Neural cell (in vitro differentiated cells): ENCODE data around the gene HOXA1. TPM values are rescaled to one million over a fixed set of nuclear protein-coding genes. Genes with fewer than 3 reads are reported as not detected.

Experiments
- H2AFZ ChIP-seq: fragments of 200-600, 300-800 bp; sonication (generic), shearing (Covaris generic); 2 replicates; pipeline ENCODE4 v1.6.0; 2014; ENCODE audit warnings: low read depth, mild to moderate bottlenecking, antibody characterized with exemption, low read length, moderate library complexity
- H3F3A ChIP-seq: fragments of 200-600 bp; shearing (Covaris generic); 2 replicates; pipeline ENCODE4 v1.6.1; 2016; ENCODE audit warnings: mild to moderate bottlenecking, moderate library complexity, mixed read lengths, antibody characterized with exemption, low read length; ENCODE audit not compliant: insufficient read depth, poor library complexity, severe bottlenecking
- H3K27ac ChIP-seq: fragments of 200-600, 300-800 bp; sonication (generic), shearing (Covaris generic); 2 replicates; pipeline ENCODE4 v1.5.1; 2014; ENCODE audit warnings: mild to moderate bottlenecking, low read length, moderate library complexity
- H3K27me3 ChIP-seq: fragments of 300-800, 200-600 bp; sonication (generic), shearing (Covaris generic); 2 replicates; pipeline ENCODE4 v1.6.0; 2014; ENCODE audit warnings: mild to moderate bottlenecking, low read depth, low read length, moderate library complexity; ENCODE audit not compliant: insufficient read depth
- H3K36me3 ChIP-seq: fragments of 300-800, 200-600 bp; sonication (generic), shearing (Covaris generic); 2 replicates; pipeline ENCODE4 v1.5.1; 2014; ENCODE audit warnings: mild to moderate bottlenecking, antibody characterized with exemption, low read length, moderate library complexity; ENCODE audit not compliant: insufficient read depth
- H3K4me2 ChIP-seq: fragments of 300-800, 200-600 bp; sonication (generic), shearing (Covaris generic); 2 replicates; pipeline ENCODE4 v1.6.0; 2014; ENCODE audit warnings: mild to moderate bottlenecking, low read length
- H3K4me3 ChIP-seq: fragments of 300-800, 200-600 bp; sonication (generic), shearing (Covaris generic); 2 replicates; pipeline ENCODE4 v1.5.1; 2014; ENCODE audit warnings: mild to moderate bottlenecking, low read length, moderate library complexity
- H3K79me2 ChIP-seq: fragments of 200-600 bp; shearing (Covaris generic); replicated peaks from 2 replicates; pipeline ENCODE4 v1.6.0; 2014; ENCODE audit warnings: mild to moderate bottlenecking, low read length, moderate library complexity; ENCODE audit not compliant: insufficient read depth
- H3K9ac ChIP-seq: fragments of 300-800, 200-600 bp; sonication (generic), shearing (Covaris generic); 2 replicates; pipeline ENCODE4 v1.6.1; 2016; ENCODE audit warnings: mild to moderate bottlenecking, low read length, mixed read lengths
- H3K9me2 ChIP-seq: fragments of 200-600 bp; shearing (Covaris generic); 2 replicates; pipeline ENCODE4 v1.6.1; 2016; ENCODE audit warnings: mild to moderate bottlenecking, low read length, mixed read lengths; ENCODE audit not compliant: insufficient read depth
- H3K9me3 ChIP-seq: fragments of 200-600, 300-800 bp; sonication (generic), shearing (Covaris generic); 2 replicates; pipeline ENCODE4 v1.6.1; 2016; ENCODE audit warnings: mild to moderate bottlenecking, mixed run types, low read length, moderate library complexity, mixed read lengths
- H4K20me1 ChIP-seq: fragments of 200-600 bp; shearing (Covaris generic); 2 replicates; pipeline ENCODE4 v1.6.1; 2016; ENCODE audit warnings: mild to moderate bottlenecking, mixed run types; ENCODE audit not compliant: insufficient read depth
- CTCF ChIP-seq: fragments of 450-650 bp; IDR thresholded peaks from 2 replicates; pipeline ENCODE4 v1.5.1; 2014; ENCODE audit warnings: antibody characterized with exemption, mild to moderate bottlenecking, moderate library complexity; ENCODE audit not compliant: poor library complexity, severe bottlenecking
- EP300 ChIP-seq: fragments of 450-650 bp; conservative IDR thresholded peaks from 2 replicates; pipeline ENCODE4 v1.6.1; 2014; ENCODE audit warnings: antibody characterized with exemption, mild to moderate bottlenecking, moderate library complexity; ENCODE audit not compliant: poor library complexity, severe bottlenecking
- EZH2 ChIP-seq: fragments of 200-600, 300-800 bp; shearing (Covaris generic), sonication (generic); IDR thresholded peaks from 2 replicates; pipeline ENCODE4 v1.6.1; 2014; ENCODE audit warnings: antibody characterized with exemption, low read length, borderline replicate concordance, mild to moderate bottlenecking; ENCODE audit not compliant: insufficient read depth, poor library complexity, severe bottlenecking
- MXI1 ChIP-seq: fragments of 450-650 bp; conservative IDR thresholded peaks from 2 replicates; pipeline ENCODE4 v1.6.1; 2014; ENCODE audit warnings: antibody characterized with exemption, mild to moderate bottlenecking; ENCODE audit not compliant: poor library complexity, severe bottlenecking
- POLR2AphosphoS5 ChIP-seq: IDR thresholded peaks from 2 replicates; pipeline ENCODE4 v1.6.1; 2012
- RAD21 ChIP-seq: fragments of 450-650 bp; conservative IDR thresholded peaks from 2 replicates; pipeline ENCODE4 v1.6.1; 2014; ENCODE audit warnings: antibody characterized with exemption, mild to moderate bottlenecking, moderate library complexity
- REST ChIP-seq: IDR thresholded peaks from 2 replicates; pipeline ENCODE4 v1.6.1; 2012; ENCODE audit warnings: borderline replicate concordance
- SMC3 ChIP-seq: fragments of 450-650 bp; conservative IDR thresholded peaks from 2 replicates; pipeline ENCODE4 v1.6.1; 2014; ENCODE audit warnings: antibody characterized with exemption, mild to moderate bottlenecking, moderate library complexity; ENCODE audit not compliant: poor library complexity
- TAF1 ChIP-seq: IDR thresholded peaks from 2 replicates; pipeline ENCODE4 v1.6.1; 2012; ENCODE audit warnings: low read depth
- polyA plus RNA-seq: library from polyadenylated mRNA; depleted of rRNA; stranded (reverse); fragments of >200 nt; gene quantifications from 2 replicates; pipeline ENCODE4 v1.2.3, GENCODE V29; 2014

The HOXA1 gene
- polyA plus RNA-seq, 1 donor from 2014 or later, result not detected

- Histone ChIP-seq H3K79me2 (no peaks in the 10 kb centered on the region), H4K20me1 (no peaks in the 10 kb centered on the region), H3K9me3 (no peaks in the 10 kb centered on the region), H3K36me3 (no peaks in the 10 kb centered on the region), H3K9ac (no peak overlapping the region), H3K4me2 (no peak overlapping the region), H3K4me3 (no peak overlapping the region), H3K27me3 (no peaks in the 10 kb centered on the region), H3K9me2 (no peaks in the 10 kb centered on the region), H3K27ac (no peak overlapping the region), H3F3A (no peaks in the 10 kb centered on the region), H2AFZ (no peak overlapping the region)
- TF ChIP-seq CTCF (no peak), POLR2AphosphoS5 (no peak), EZH2 (no peak), SMC3 (no peak), TAF1 (no peak), MXI1 (no peak), REST (no peak), EP300 (no peak), RAD21 (no peak)
These were observed 31.1 kb downstream of the HOXA1 start for GRCh38 chr7:27064661-27065060.

GRCh38 chr7:27064159-27064558 lies 31.6 kb downstream of the HOXA1 start:
- Histone ChIP-seq H3K79me2 (no peaks in the 10 kb centered on the region), H3K4me3 (no peak overlapping the region), H3K9ac (no peak overlapping the region), H3K4me2 (no peak overlapping the region), H3K36me3 (no peaks in the 10 kb centered on the region), H3K27ac (no peak overlapping the region), H3K9me2 (no peaks in the 10 kb centered on the region), H3K27me3 (no peaks in the 10 kb centered on the region), H4K20me1 (no peaks in the 10 kb centered on the region), H3K9me3 (no peaks in the 10 kb centered on the region), H3F3A (no peaks in the 10 kb centered on the region), H2AFZ (no peak overlapping the region)
- TF ChIP-seq EZH2 (no peak), CTCF (no peak), TAF1 (no peak)
